Tibial nerve (tissue), 4 donors: Measurements from ENCODE around the gene MAP3K12. TPM values are rescaled to one million over a fixed set of nuclear protein-coding genes. Genes with fewer than 3 reads are reported as not detected.

Experiments used
- DNase-seq, 2 donors: peaks; one replicate each; pipeline ENCODE4 v3.0.0-alpha.2; 2019; ENCODE audit warnings: low spot score in 2 of 2
- H3K27ac ChIP-seq, 4 donors: fragments of 200-600 bp; sonication (generic) in 3 of 4; one replicate each; pipeline ENCODE4 v1.5.1; 2017 to 2019; ENCODE audit warnings: mild to moderate bottlenecking in 1 of 4
- H3K27me3 ChIP-seq, 2 donors: fragments of 200-600 bp; sonication (generic) in 1 of 2; one replicate each; pipeline versions ENCODE4 v1.5.1 to v1.6.0; 2017 to 2019
- H3K36me3 ChIP-seq, 3 donors: fragments of 200-600 bp; sonication (generic); one replicate each; pipeline ENCODE4 v1.5.1; 2018 to 2019
- H3K4me1 ChIP-seq, 4 donors: fragments of 200-600 bp; sonication (generic) in 3 of 4; one replicate each; pipeline ENCODE4 v1.5.1; 2017 to 2019
- H3K4me3 ChIP-seq, 4 donors: fragments of 200-600 bp; sonication (generic) in 3 of 4; one replicate each; pipeline ENCODE4 v1.5.1; 2017 to 2019; ENCODE audit warnings: mild to moderate bottlenecking in 1 of 4, moderate library complexity in 1 of 4
- H3K9me3 ChIP-seq, 4 donors: fragments of 200-600 bp; sonication (generic) in 3 of 4; one replicate each; pipeline ENCODE4 v1.5.1; 2017 to 2019
- EP300 ChIP-seq, 2 donors: sonication (generic); formaldehyde crosslinking; IDR thresholded peaks; one replicate each; pipeline ENCODE4 v1.6.1; 2017; ENCODE audit warnings: antibody characterized with exemption in 2 of 2, mild to moderate bottlenecking in 1 of 2
- POLR2A ChIP-seq, 2 donors: fragments of 450-650 bp; IDR thresholded peaks; one replicate each; pipeline ENCODE4 v1.6.1; 2017; ENCODE audit warnings: antibody characterized with exemption in 2 of 2, mild to moderate bottlenecking in 2 of 2, moderate library complexity in 2 of 2
- WGBS, 2 donors: methylation state at CpG; one replicate each; pipeline ENCODE4 v1.1.5; 2018; 5-methylcytosine and 5-hydroxymethylcytosine counted together
- total RNA-seq, 4 donors: library from RNA; depleted of rRNA; stranded (reverse); fragments of >200 nt; gene quantifications; one replicate each; pipeline ENCODE4 v1.1.0, GENCODE V29; 2016
- TF ChIP-seq, protein P1 (sequence below), 5 experiments: fragments of 200-600 bp in 3 of 5; fragments of 450-650 bp in 2 of 5; sonication (generic) in 3 of 5; IDR thresholded peaks; one replicate each; pipeline ENCODE4 v1.5.1; 2016 to 2019; ENCODE audit warnings: antibody characterized with exemption in 5 of 5, mild to moderate bottlenecking in 3 of 5, moderate library complexity in 2 of 5

The MAP3K12 gene
- total RNA-seq, 4 donors from 2014 or later: 35.6 to 95.1 (median 58.3) TPM

DNA sequence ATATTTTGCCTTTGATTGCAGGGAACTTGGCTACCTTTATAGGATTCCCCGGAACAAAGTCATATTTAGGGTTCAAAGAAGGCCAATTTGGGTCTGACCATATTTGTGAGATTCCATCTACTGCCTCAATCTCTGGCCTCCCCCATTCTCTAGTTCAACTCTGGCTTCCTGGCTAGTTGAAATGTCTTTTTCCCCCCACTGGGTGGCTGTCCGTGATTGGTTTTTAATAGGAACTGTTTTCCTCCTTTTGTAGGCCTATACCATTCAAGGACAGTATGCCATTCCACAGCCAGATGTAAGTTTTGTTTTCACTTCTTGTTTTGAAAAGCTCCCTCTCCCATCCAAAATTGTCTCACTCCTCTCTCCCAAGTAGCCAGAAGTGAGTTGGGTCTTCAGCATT lies 33.6 kb downstream of the MAP3K12 start:
- Histone ChIP-seq H3K36me3 (peaks cover 13 to 100% (median 79%) of the 10 kb centered on the region in 3 donors), H3K4me1 (peaks cover 0 to 51% (median 2%) of the 10 kb centered on the region in 4 donors)

DNA sequence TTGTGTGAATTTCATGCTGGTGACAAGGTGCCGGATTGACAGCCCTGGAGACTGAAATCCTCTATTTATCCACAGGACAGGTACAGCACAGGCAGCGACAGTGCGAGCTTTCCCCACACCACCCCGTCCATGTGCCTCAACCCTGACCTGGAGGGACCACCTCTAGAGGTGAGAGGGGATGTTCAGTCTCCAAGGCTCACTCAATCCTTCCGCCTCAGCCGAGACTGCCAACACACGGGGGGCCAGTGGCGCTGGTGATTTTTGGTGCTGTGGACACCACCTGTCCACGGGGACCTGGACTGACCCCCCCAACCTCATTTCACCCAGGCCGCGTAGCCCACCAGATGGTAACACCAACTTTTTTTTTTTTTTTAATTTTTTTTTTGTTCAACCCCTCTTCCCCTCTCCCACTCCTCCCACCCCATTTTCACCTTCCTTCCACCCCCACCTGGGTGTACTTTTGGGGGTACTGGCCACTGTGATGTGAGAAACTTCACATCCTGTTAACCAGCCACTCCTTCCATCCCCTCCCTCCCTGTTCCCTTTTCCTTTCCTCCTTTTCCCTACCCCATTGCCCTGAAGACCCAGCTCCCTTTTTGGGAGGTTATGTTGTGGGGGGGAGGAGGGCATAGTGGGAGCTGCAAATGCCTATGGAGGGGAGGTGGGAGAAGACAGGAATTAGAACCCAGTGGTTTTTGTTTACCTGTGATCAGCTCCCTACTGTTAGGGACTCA lies 34.4 kb downstream of the MAP3K12 start:
- Histone ChIP-seq H3K36me3 (peaks cover 17 to 100% (median 81%) of the 10 kb centered on the region in 3 donors), H3K9me3 (no peaks in the 10 kb centered on the region), H3K27me3 (no peaks in the 10 kb centered on the region), H3K27ac (no peak overlapping the region), H3K4me1 (peaks cover 0 to 55% (median 2%) of the 10 kb centered on the region in 4 donors), H3K4me3 (no peak overlapping the region)
- no peak for TF ChIP-seq POLR2A (IDR thresholded peaks at IDR 0.05)
- no peak for TF ChIP-seq EP300 (IDR thresholded peaks at IDR 0.05)
- TF ChIP-seq, protein P1, sequence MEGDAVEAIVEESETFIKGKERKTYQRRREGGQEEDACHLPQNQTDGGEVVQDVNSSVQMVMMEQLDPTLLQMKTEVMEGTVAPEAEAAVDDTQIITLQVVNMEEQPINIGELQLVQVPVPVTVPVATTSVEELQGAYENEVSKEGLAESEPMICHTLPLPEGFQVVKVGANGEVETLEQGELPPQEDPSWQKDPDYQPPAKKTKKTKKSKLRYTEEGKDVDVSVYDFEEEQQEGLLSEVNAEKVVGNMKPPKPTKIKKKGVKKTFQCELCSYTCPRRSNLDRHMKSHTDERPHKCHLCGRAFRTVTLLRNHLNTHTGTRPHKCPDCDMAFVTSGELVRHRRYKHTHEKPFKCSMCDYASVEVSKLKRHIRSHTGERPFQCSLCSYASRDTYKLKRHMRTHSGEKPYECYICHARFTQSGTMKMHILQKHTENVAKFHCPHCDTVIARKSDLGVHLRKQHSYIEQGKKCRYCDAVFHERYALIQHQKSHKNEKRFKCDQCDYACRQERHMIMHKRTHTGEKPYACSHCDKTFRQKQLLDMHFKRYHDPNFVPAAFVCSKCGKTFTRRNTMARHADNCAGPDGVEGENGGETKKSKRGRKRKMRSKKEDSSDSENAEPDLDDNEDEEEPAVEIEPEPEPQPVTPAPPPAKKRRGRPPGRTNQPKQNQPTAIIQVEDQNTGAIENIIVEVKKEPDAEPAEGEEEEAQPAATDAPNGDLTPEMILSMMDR (IDR thresholded peaks at IDR 0.05): no peak
- no peak for DNase-seq
- WGBS, 2 donors: 89 to 93% methylated on average over 8 to 11 of the region's 11 CpGs

More for the DNA sequence above, 33.6 kb downstream of the MAP3K12 start:
- Histone ChIP-seq H3K4me3 (no peak overlapping the region), H3K9me3 (no peaks in the 10 kb centered on the region), H3K27me3 (no peaks in the 10 kb centered on the region), H3K27ac (no peak overlapping the region)
- DNase-seq: no peak
- TF ChIP-seq POLR2A (IDR thresholded peaks at IDR 0.05) (no peak), EP300 (IDR thresholded peaks at IDR 0.05) (no peak)
- TF ChIP-seq, protein P1 (IDR thresholded peaks at IDR 0.05): no peak
- WGBS, 2 donors: 45 to 49% methylated on average over 2 of the region's 2 CpGs

DNA sequence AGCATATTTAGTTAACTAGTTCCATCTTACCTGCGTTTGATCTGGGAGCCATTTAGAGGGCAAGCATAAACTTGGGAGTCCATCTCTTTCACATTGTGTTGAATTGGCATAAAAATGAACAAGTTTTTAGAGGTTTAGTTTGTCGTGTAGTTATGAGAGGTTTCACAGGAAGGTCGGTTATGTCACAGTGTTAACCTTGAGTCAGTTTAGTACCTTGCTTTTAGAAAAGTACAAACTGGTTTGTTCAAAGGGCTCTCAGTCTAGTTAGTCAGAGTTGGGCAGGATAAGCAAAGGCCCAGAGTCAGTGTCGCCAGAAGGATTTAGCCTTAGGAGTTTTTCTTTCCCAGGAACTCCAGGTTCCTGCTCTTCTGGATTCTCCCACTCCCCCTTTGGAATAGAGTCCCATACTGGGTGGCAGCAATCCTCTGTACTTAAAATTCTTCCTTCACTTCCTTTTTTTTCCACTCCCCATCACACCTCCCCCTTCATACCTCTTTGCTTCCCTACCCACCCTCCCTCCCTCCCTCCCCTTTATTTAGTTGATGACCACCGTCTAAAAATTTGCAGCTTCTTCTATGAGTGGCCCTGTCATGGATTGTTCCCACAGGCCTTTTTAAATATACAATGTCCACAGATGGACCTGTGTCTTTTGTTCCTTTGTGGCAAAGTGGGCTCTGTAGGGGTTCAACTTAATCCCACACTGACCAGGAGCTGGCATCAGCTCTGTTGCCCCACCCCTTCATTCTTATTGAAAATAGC lies 35.3 kb downstream of the MAP3K12 start:
- Histone ChIP-seq H3K4me1 (peaks cover 0 to 58% (median 2%) of the 10 kb centered on the region in 4 donors), H3K27me3 (no peaks in the 10 kb centered on the region), H3K27ac (no peak overlapping the region), H3K4me3 (no peak overlapping the region), H3K36me3 (peaks cover 19 to 100% (median 79%) of the 10 kb centered on the region in 3 donors), H3K9me3 (no peaks in the 10 kb centered on the region)
- TF ChIP-seq POLR2A (IDR thresholded peaks at IDR 0.05) (no peak), EP300 (IDR thresholded peaks at IDR 0.05) (no peak)
- TF ChIP-seq, protein P1 (IDR thresholded peaks at IDR 0.05): no peak
- DNase-seq: no peak
- WGBS, 2 donors: 54 to 60% methylated on average over 5 of the region's 5 CpGs

DNA sequence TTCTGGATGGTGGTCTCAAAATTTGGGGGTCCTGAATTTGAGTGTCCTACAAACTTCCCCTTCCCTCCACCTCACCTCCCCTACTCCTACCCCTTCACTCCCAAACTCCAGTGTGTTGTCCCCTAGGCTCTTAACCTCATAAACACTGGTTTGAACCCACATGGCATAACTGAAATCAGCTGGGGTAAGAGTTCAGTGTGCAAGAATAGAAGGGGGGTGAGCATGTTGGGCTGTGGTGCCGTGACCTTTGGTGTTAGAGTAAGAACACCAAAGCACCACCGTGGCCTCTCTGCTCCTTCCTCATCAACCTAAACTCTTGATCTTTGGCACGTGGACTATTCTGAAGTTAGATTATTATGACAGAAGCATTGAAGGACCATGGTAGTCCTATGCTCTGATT lies 36.3 kb downstream of the MAP3K12 start:
- TF ChIP-seq POLR2A (IDR thresholded peaks at IDR 0.05): no peak
- TF ChIP-seq, protein P1 (IDR thresholded peaks at IDR 0.05): no peak
- TF ChIP-seq EP300 (IDR thresholded peaks at IDR 0.05): no peak
- peaks cover 0 to 58% (median 2%) of the 10 kb centered on the region in 4 donors for H3K4me1 ChIP-seq
- no peak overlapping the region for H3K27ac ChIP-seq
- no peaks in the 10 kb centered on the region for H3K9me3 ChIP-seq
- WGBS, 2 donors: 72 to 78% methylated on average over 3 of the region's 3 CpGs
- no peaks in the 10 kb centered on the region for H3K27me3 ChIP-seq
- H3K4me3 ChIP-seq: no peak overlapping the region
- DNase-seq: no peak
- peaks cover 19 to 100% (median 86%) of the 10 kb centered on the region in 3 donors for H3K36me3 ChIP-seq

DNA sequence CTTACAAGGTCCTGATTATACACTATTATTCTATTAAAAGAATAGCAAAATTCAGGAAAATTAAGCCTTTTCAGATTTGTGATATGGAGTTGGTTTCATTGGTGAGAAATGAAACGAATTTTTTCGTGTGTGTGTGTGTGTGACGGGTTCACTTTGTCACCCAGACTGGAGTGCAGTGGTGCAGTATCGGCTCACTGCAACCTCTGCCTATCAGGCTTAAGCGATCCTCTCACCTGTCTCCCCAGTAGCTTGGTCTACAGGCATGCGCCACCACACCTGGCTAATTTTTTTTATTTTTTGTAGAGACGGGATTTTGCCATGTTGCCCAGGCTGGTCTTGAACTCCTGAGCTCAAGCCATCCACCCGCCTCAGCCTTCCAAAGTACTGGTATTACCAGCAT lies 37.7 kb downstream of the MAP3K12 start:
- DNase-seq: no peak
- no peak overlapping the region for H3K4me3 ChIP-seq
- no peaks in the 10 kb centered on the region for H3K9me3 ChIP-seq
- H3K4me1 ChIP-seq: peaks cover 0 to 70% (median 2%) of the 10 kb centered on the region in 4 donors
- H3K27ac ChIP-seq: no peak overlapping the region
- H3K27me3 ChIP-seq: no peaks in the 10 kb centered on the region
- 82% methylated on average over 8 of the region's 8 CpGs for WGBS, 2 donors
- peaks cover 17 to 100% (median 88%) of the 10 kb centered on the region in 3 donors for H3K36me3 ChIP-seq
- TF ChIP-seq EP300 (IDR thresholded peaks at IDR 0.05): no peak
- no peak for TF ChIP-seq POLR2A (IDR thresholded peaks at IDR 0.05)
- TF ChIP-seq, protein P1 (IDR thresholded peaks at IDR 0.05): no peak
